Measurements from ENCODE around the gene OR8B12.
"Not testable (repeated sequence)": the region's sequence is repeated elsewhere in the genome, so short reads cannot be mapped to it uniquely, and the experiment has no call there.

Gene OR8B12

GRCh38 chr11:124517314-124517713 is 26.1 kb downstream of the OR8B12 start:
- no peak for TF ChIP-seq CTCF (conservative IDR thresholded peaks at IDR 0.05; ENCODE audit: control insufficient read depth, insufficient read depth, low read depth, low read length)
- no peak for DNase-seq (ENCODE audit: low read depth)
- no peak overlapping the region for H3K4me3 ChIP-seq (ENCODE audit: control insufficient read depth, low read depth, low read length)

- not testable (repeated sequence) for DNase-seq (ENCODE audit: low read depth); H3K4me3 ChIP-seq (ENCODE audit: control insufficient read depth, low read depth, low read length)
These were observed 28.8 kb downstream of the OR8B12 start for GRCh38 chr11:124514675-124515074.

GRCh38 chr11:124514131-124514530 is 29.3 kb downstream of the OR8B12 start:
- DNase-seq (ENCODE audit: low read depth): no peak
- TF ChIP-seq CTCF (conservative IDR thresholded peaks at IDR 0.05; ENCODE audit: control insufficient read depth, insufficient read depth, low read depth, low read length): no peak
- no peak overlapping the region for H3K4me3 ChIP-seq (ENCODE audit: control insufficient read depth, low read depth, low read length)

- H3K4me3 ChIP-seq (ENCODE audit: control insufficient read depth, low read depth, low read length): no peak overlapping the region
- DNase-seq (ENCODE audit: low read depth): no peak
- TF ChIP-seq CTCF (conservative IDR thresholded peaks at IDR 0.05; ENCODE audit: control insufficient read depth, insufficient read depth, low read depth, low read length): no peak
These were observed 31.7 kb downstream of the OR8B12 start for GRCh38 chr11:124511745-124512144.

- H3K4me3 ChIP-seq (ENCODE audit: control insufficient read depth, low read depth, low read length): no peak overlapping the region
- no peak for DNase-seq (ENCODE audit: low read depth)
- TF ChIP-seq CTCF (conservative IDR thresholded peaks at IDR 0.05; ENCODE audit: control insufficient read depth, insufficient read depth, low read depth, low read length): no peak
These were observed 33.2 kb downstream of the OR8B12 start for GRCh38 chr11:124510279-124510678.

DNA sequence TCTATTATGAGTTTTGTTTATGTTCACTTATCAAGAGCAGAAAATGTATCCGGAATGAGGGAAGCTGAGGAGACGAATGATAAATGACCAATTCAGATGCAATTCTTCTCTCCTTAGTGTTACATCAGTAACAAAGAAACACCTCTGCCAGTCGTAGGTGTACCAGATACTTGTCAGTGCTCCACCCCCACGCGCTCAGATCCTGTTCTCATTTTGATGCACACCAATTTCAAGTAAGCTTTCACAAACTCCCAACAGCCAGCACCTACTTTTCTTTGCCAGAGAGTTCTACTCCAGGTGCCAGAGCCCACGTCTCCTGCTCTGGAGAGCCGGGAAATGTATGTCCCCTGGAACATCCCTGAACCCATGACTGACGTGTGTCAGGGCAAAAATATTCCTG is 43.7 kb downstream of the OR8B12 start:
- no peak for DNase-seq (ENCODE audit: low read depth)
- TF ChIP-seq CTCF (conservative IDR thresholded peaks at IDR 0.05; ENCODE audit: control insufficient read depth, insufficient read depth, low read depth, low read length): no peak
- no peak overlapping the region for H3K4me3 ChIP-seq (ENCODE audit: control insufficient read depth, low read depth, low read length)

- H3K4me3 ChIP-seq (ENCODE audit: control insufficient read depth, low read depth, low read length): no peak overlapping the region
- no peak for DNase-seq (ENCODE audit: low read depth)
- TF ChIP-seq CTCF (conservative IDR thresholded peaks at IDR 0.05; ENCODE audit: control insufficient read depth, insufficient read depth, low read depth, low read length): no peak
These were observed 50.3 kb downstream of the OR8B12 start for GRCh38 chr11:124493016-124493655.
